HG03571 (cell line): ENCODE results near the gene HEATR5B.
"Not testable (repeated sequence)": the region's sequence is repeated elsewhere in the genome, so short reads cannot be mapped to it uniquely, and the experiment has no call there.

Experiments used
- ATAC-seq: cut with Tn5 transposase; IDR thresholded peaks from one replicate; pipeline ENCODE4 v1.9.1; 2021; ENCODE audit not compliant: unreplicated experiment

HEATR5B gene

GRCh38 chr2:36951027-36951518 is 133.1 kb downstream of the HEATR5B start:
- no peak for ATAC-seq

GRCh38 chr2:36949845-36950244 is 134.3 kb downstream of the HEATR5B start:
- ATAC-seq, result no peak

- not testable (repeated sequence) for ATAC-seq
Measured at GRCh38 chr2:36945240-36945639, 138.9 kb downstream of the HEATR5B start.

- no peak for ATAC-seq
Measured at GRCh38 chr2:36941867-36942266, 142.3 kb downstream of the HEATR5B start.

- ATAC-seq, result not testable (repeated sequence)
Measured at GRCh38 chr2:36936526-36936925, 147.6 kb downstream of the HEATR5B start.

GRCh38 chr2:36931688-36932087 is 152.5 kb downstream of the HEATR5B start:
- ATAC-seq, result not testable (repeated sequence)
